Motor neuron (in vitro differentiated cells): Measurements from ENCODE around the gene DNM1. TPM values are rescaled to one million over a fixed set of nuclear protein-coding genes. Genes with fewer than 3 reads are reported as not detected.

ENCODE experiments used
- ATAC-seq, 8 experiments: fragments of 200-7000 bp; cut with Tn5 transposase; replicated peaks in 6 of 8; 2 replicates each; pipeline ENCODE4 v1.8.0; 2021; ENCODE audit warnings: mild to moderate bottlenecking in 8 of 8, moderate library complexity in 8 of 8
- H3K27ac ChIP-seq, 2 donors: fragments of 250-450 bp; sonication (Bioruptor Pico); 2 replicates each; pipeline ENCODE4 v1.9.0; 2021; ENCODE audit warnings: antibody characterized with exemption in 2 of 2, mild to moderate bottlenecking in 2 of 2, moderate library complexity in 1 of 2
- H3K4me1 ChIP-seq, 2 donors: fragments of 250-450 bp; sonication (Bioruptor Pico); replicated peaks in 1 of 2; 2 replicates each; pipeline ENCODE4 v1.6.1; 2021; ENCODE audit warnings: antibody characterized with exemption in 2 of 2, mild to moderate bottlenecking in 2 of 2, moderate library complexity in 1 of 2
- H3K4me3 ChIP-seq, 5 donors: fragments of 250-450 bp; sonication (Bioruptor Pico); 2 replicates each; pipeline ENCODE4 v1.9.0; 2021; ENCODE audit warnings: antibody characterized with exemption in 5 of 5, mild to moderate bottlenecking in 5 of 5, moderate library complexity in 4 of 5
- WGBS, 10 experiments: fragments of 450-650 bp; shearing (Covaris generic); methylation state at CpG; one replicate each; pipeline ENCODE4 v1.0.0; 2022; 5-methylcytosine and 5-hydroxymethylcytosine counted together
- in situ Hi-C, 9 experiments: fragments of 400-800 bp; cut with MboI; loops; one replicate each; pipeline ENCODE4 v1.15.0; 2021; ENCODE audit warnings: low sequenced_read_pairs in 9 of 9, low pct_unique_long_range_greater_than_20kb in 2 of 9; ENCODE audit not compliant: unreplicated experiment in 9 of 9
- total RNA-seq, 8 experiments: library from RNA; unstranded; fragments of 300-600 nt; gene quantifications; 2 replicates each; pipeline versions ENCODE4 v1.2.3 to v1.2.4, GENCODE V29; 2022

The DNM1 gene
- total RNA-seq, 8 experiments from 2014 or later = 5.5 to 56.9 (median 31.5) TPM

- in situ Hi-C loops = no loop called here
- no peak for ATAC-seq
- Histone ChIP-seq H3K4me3 (no peak overlapping the region), H3K4me1 (peaks cover 0 to 6% of the 10 kb centered on the region in 2 donors), H3K27ac (no peak overlapping the region)
- WGBS, 10 experiments = 0 to 60% (median 6%) methylated on average over 1 to 2 of the region's 2 CpGs; no CpG with 5 or more reads in 5 of the 10 experiments
Observed at GRCh38 chr9:128202648-128203023, 543 bp upstream of the DNM1 start.

- in situ Hi-C loops = no loop called here
- peak; percentile 32 to 81 (median 77) for ATAC-seq
- H3K4me3 ChIP-seq = peak overlapping the region; percentile 65 to 97 (median 78)
- peak overlapping the region; percentile 80 to 82 for H3K27ac ChIP-seq
- WGBS, 10 experiments = 0 to 20% (median 4%) methylated on average over 1 to 10 of the region's 67 CpGs; no CpG with 5 or more reads in 6 of the 10 experiments
- H3K4me1 ChIP-seq = peaks cover 0 to 6% of the 10 kb centered on the region in 2 donors
Observed at GRCh38 chr9:128203707-128204551, 750 bp downstream of the DNM1 start.

- WGBS, 10 experiments = 37 to 83% (median 60%) methylated on average over 2 to 7 of the region's 7 CpGs; no CpG with 5 or more reads in 7 of the 10 experiments
- Histone ChIP-seq H3K4me3 (peak overlapping the region; percentile 65 to 97 (median 78)), H3K27ac (peak overlapping the region in 1 of 2 donors; percentile 80), H3K4me1 (peaks cover 0 to 12% of the 10 kb centered on the region in 2 donors)
- no peak for ATAC-seq
- in situ Hi-C loops = no loop called here
Observed at GRCh38 chr9:128204858-128205257, 1.7 kb downstream of the DNM1 start.

- Histone ChIP-seq H3K27ac (no peak overlapping the region), H3K4me1 (peaks cover 0 to 12% of the 10 kb centered on the region in 2 donors), H3K4me3 (no peak overlapping the region)
- in situ Hi-C loops = no loop called here
- no peak for ATAC-seq
- 93 to 100% (median 95%) methylated on average over 1 to 5 of the region's 16 CpGs; no CpG with 5 or more reads in 6 of the 10 experiments for WGBS, 10 experiments
Observed at GRCh38 chr9:128205296-128205944, 2.2 kb downstream of the DNM1 start.

GRCh38 chr9:128206484-128206883 is 3.3 kb downstream of the DNM1 start:
- in situ Hi-C loops = no loop called here
- WGBS, 10 experiments = 67 to 100% (median 79%) methylated on average over 1 to 2 of the region's 3 CpGs; no CpG with 5 or more reads in 4 of the 10 experiments
- H3K4me3 ChIP-seq = no peak overlapping the region
- ATAC-seq = no peak
- no peak overlapping the region for H3K27ac ChIP-seq
- H3K4me1 ChIP-seq = peaks cover 0 to 18% of the 10 kb centered on the region in 2 donors

- Histone ChIP-seq H3K4me3 (no peak overlapping the region), H3K27ac (no peak overlapping the region)
- 20 to 100% (median 90%) methylated on average over 1 to 5 of the region's 15 CpGs; no CpG with 5 or more reads in 3 of the 10 experiments for WGBS, 10 experiments
Observed at GRCh38 chr9:128206916-128207910, 4.0 kb downstream of the DNM1 start.

GRCh38 chr9:128208386-128208785 is 5.2 kb downstream of the DNM1 start:
- WGBS, 10 experiments = 20 to 100% (median 85%) methylated on average over 1 to 4 of the region's 7 CpGs; no CpG with 5 or more reads in 2 of the 10 experiments
- Histone ChIP-seq H3K27ac (no peak overlapping the region), H3K4me3 (no peak overlapping the region), H3K4me1 (peaks cover 0 to 18% of the 10 kb centered on the region in 2 donors)
- no peak for ATAC-seq
- in situ Hi-C loops = no loop called here

More at GRCh38 chr9:128206916-128207910, 4.0 kb downstream of the DNM1 start:
- no peak for ATAC-seq
- H3K4me1 ChIP-seq = peaks cover 0 to 18% of the 10 kb centered on the region in 2 donors
- in situ Hi-C loops = no loop called here

GRCh38 chr9:128208946-128209669 is 5.9 kb downstream of the DNM1 start:
- peak in 5 of 8 experiments; percentile 2 to 82 (median 16) for ATAC-seq
- Histone ChIP-seq H3K27ac (peak overlapping the region in 1 of 2 donors; percentile 49), H3K4me3 (no peak overlapping the region), H3K4me1 (peaks cover 0 to 18% of the 10 kb centered on the region in 2 donors)
- in situ Hi-C loops = no loop called here
- WGBS, 10 experiments = 80 to 90% methylated on average over 1 to 2 of the region's 15 CpGs; no CpG with 5 or more reads in 8 of the 10 experiments

GRCh38 chr9:128211186-128211980 is 8.2 kb downstream of the DNM1 start:
- H3K27ac ChIP-seq = no peak overlapping the region
- WGBS, 10 experiments = 40 to 90% (median 67%) methylated on average over 1 to 9 of the region's 12 CpGs; no CpG with 5 or more reads in 1 of the 10 experiments
- peak in 3 of 8 experiments; percentile 25 to 54 (median 31) for ATAC-seq
- in situ Hi-C loops = no loop called here
- peaks cover 15 to 30% of the 10 kb centered on the region in 2 donors for H3K4me1 ChIP-seq
- H3K4me3 ChIP-seq = no peak overlapping the region

- in situ Hi-C loops = no loop called here
- 57 to 67% (median 60%) methylated on average over 1 of the region's 2 CpGs; no CpG with 5 or more reads in 7 of the 10 experiments for WGBS, 10 experiments
- H3K4me1 ChIP-seq = peaks cover 19 to 35% of the 10 kb centered on the region in 2 donors
- H3K27ac ChIP-seq = no peak overlapping the region
- no peak overlapping the region for H3K4me3 ChIP-seq
- no peak for ATAC-seq
Observed at GRCh38 chr9:128211981-128212281, 8.8 kb downstream of the DNM1 start.

- in situ Hi-C loops = no loop called here
- Histone ChIP-seq H3K27ac (no peak overlapping the region), H3K4me3 (no peak overlapping the region), H3K4me1 (peaks cover 31 to 49% of the 10 kb centered on the region in 2 donors)
- peak in 1 of 8 experiments; percentile 21 for ATAC-seq
- WGBS, 10 experiments = 88 to 100% (median 100%) methylated on average over 1 to 3 of the region's 12 CpGs; no CpG with 5 or more reads in 7 of the 10 experiments
Observed at GRCh38 chr9:128213746-128214497, 10.7 kb downstream of the DNM1 start.
